ENCODE data around the gene MUC5B. TPM values are rescaled to one million over a fixed set of nuclear protein-coding genes. Genes with fewer than 3 reads are reported as not detected.

Gene MUC5B
- total and polyA plus RNA-seq, 2 donors (not counting 3 experiments of a cell fraction or from before 2014, with no cell fraction given), result not detected

- CTCF ChIA-PET, result no interaction called here
- intact Hi-C loops (cut with micrococcal nuclease), result no loop called here
- no peaks in the 10 kb centered on the region for H3K79me2 ChIP-seq (ENCODE audit: control insufficient read depth, insufficient read depth, low read length)
- H3K4me2 ChIP-seq (ENCODE audit: insufficient read depth, low read length), result no peak overlapping the region
- dilution Hi-C loops (cut with MboI; ENCODE audit: extremely low pct_ligation_motif_present, low sequenced_read_pairs), result no loop called here
- BruUV-seq (replicated peaks), result no TSS peak
- no peaks in the 10 kb centered on the region for H3K36me3 ChIP-seq (ENCODE audit: control insufficient read depth in 2 of 2, extremely low read depth in 1 of 2, insufficient read depth in 2 of 2, low read length in 2 of 2)
- no peak overlapping the region for H3K4me3 ChIP-seq (replicated peaks in 1 of 3; ENCODE audit: insufficient read depth in 1 of 3, low read depth in 1 of 3, low read length in 3 of 3)
- H3K27me3 ChIP-seq (ENCODE audit: control insufficient read depth in 2 of 2, insufficient read depth in 2 of 2, low read length in 2 of 2), result no peaks in the 10 kb centered on the region
- H3K9ac ChIP-seq (replicated peaks; ENCODE audit: extremely low read depth, insufficient read depth, low read length), result no peak overlapping the region
- DNase-seq (ENCODE audit: low read depth, low spot score), result no peak
- TF ChIP-seq EZH2 (IDR thresholded peaks at IDR 0.05; ENCODE audit: borderline replicate concordance, low read depth, low read length, severe bottlenecking) (no peak), POLR2AphosphoS5 (IDR thresholded peaks at IDR 0.05; ENCODE audit: insufficient read depth, low read depth, low read length) (no peak), POLR2A (IDR thresholded peaks at IDR 0.05; ENCODE audit: low read depth, low read length) (no peak), JUN (IDR thresholded peaks at IDR 0.05; ENCODE audit: borderline replicate concordance, insufficient read depth, insufficient read length, low read depth) (no peak), FOS (IDR thresholded peaks at IDR 0.05; ENCODE audit: borderline replicate concordance, insufficient read depth, low read length) (no peak), MAX (IDR thresholded peaks at IDR 0.05; ENCODE audit: insufficient read depth, insufficient read length) (no peak), CTCF (IDR thresholded peaks at IDR 0.05; ENCODE audit: extremely low read depth in 1 of 2, insufficient read depth in 1 of 2, low read depth in 1 of 2, low read length in 2 of 2) (no peak), GATA2 (IDR thresholded peaks at IDR 0.05; ENCODE audit: insufficient read depth, insufficient read length, low read depth, low read length) (no peak), MYC (IDR thresholded peaks at IDR 0.05; ENCODE audit: low read depth, low read length) (no peak)
- no peaks in the 10 kb centered on the region for H3K4me1 ChIP-seq (ENCODE audit: control insufficient read depth, extremely low read depth, insufficient read depth, low read length)
- H2AFZ ChIP-seq (ENCODE audit: low read depth, low read length), result no peak overlapping the region
- no peak for FAIRE-seq
- no peak overlapping the region for H3K27ac ChIP-seq (ENCODE audit: insufficient read depth, low read depth, low read length)
- POLR2A ChIA-PET, result no interaction called here
- H3K9me3 ChIP-seq (replicated peaks; ENCODE audit: control insufficient read depth, insufficient read depth, low read length), result no peaks in the 10 kb centered on the region
- no peaks in the 10 kb centered on the region for H4K20me1 ChIP-seq (replicated peaks; ENCODE audit: control insufficient read depth, extremely low read depth, insufficient read depth, low read length)
- no peaks in the 10 kb centered on the region for H3K9me1 ChIP-seq (replicated peaks; ENCODE audit: control insufficient read depth, extremely low read depth, insufficient read depth, low read length)
Measured at GRCh38 chr11:1232883-1233321, 10.0 kb downstream of the MUC5B start.

All from endothelial cell of umbilical vein (primary cell).